Osteocyte (in vitro differentiated cells): ENCODE results near the gene FIGN. TPM values are rescaled to one million over a fixed set of nuclear protein-coding genes. Genes with fewer than 3 reads are reported as not detected.

Experiments used
- DNase-seq: peaks from one replicate; pipeline ENCODE4 v3.0.0; 2021; ENCODE audit warnings: mixed read lengths; ENCODE audit not compliant: unreplicated experiment; ENCODE audit errors: extremely low spot score
- H3K27ac Mint-ChIP-seq: one replicate; pipeline ENCODE4 v1.8.0; 2021; ENCODE audit warnings: mild to moderate bottlenecking, mixed read lengths; ENCODE audit not compliant: unreplicated experiment
- H3K27me3 Mint-ChIP-seq: one replicate; pipeline ENCODE4 v1.8.0; 2021; ENCODE audit warnings: mixed read lengths; ENCODE audit not compliant: unreplicated experiment
- H3K36me3 Mint-ChIP-seq: one replicate; pipeline ENCODE4 v1.8.0; 2021; ENCODE audit warnings: mixed read lengths; ENCODE audit not compliant: unreplicated experiment
- H3K4me1 Mint-ChIP-seq: one replicate; pipeline ENCODE4 v1.8.0; 2021; ENCODE audit warnings: mixed read lengths; ENCODE audit not compliant: unreplicated experiment
- H3K4me3 Mint-ChIP-seq: one replicate; pipeline ENCODE4 v1.8.0; 2021; ENCODE audit warnings: mild to moderate bottlenecking, moderate library complexity, mixed read lengths; ENCODE audit not compliant: unreplicated experiment
- H3K9me3 Mint-ChIP-seq: one replicate; pipeline ENCODE4 v1.8.0; 2021; ENCODE audit warnings: mixed read lengths; ENCODE audit not compliant: unreplicated experiment
- CTCF ChIP-seq: fragments of 200-600 bp; sonication (generic); IDR thresholded peaks from 2 replicates; pipeline ENCODE4 v1.5.0; 2021; ENCODE audit warnings: antibody characterized with exemption, mild to moderate bottlenecking, moderate library complexity
- total RNA-seq: library from RNA; stranded (reverse); gene quantifications from 2 replicates; pipeline ENCODE4 v1.2.1, GENCODE V29; 2021

FIGN gene
- total RNA-seq, 1 donor from 2014 or later = 37.7 TPM

- no peak for DNase-seq
- Mint-ChIP-seq H3K9me3 (no peaks in the 10 kb centered on the region), H3K4me3 (no peak overlapping the region), H3K27ac (no peak overlapping the region), H3K27me3 (no peaks in the 10 kb centered on the region), H3K36me3 (peaks cover 3% of the 10 kb centered on the region), H3K4me1 (peaks cover 63% of the 10 kb centered on the region)
- TF ChIP-seq CTCF = no peak
Measured at GRCh38 chr2:163713534-163714311, 22.1 kb downstream of the FIGN start.

- H3K27ac Mint-ChIP-seq = no peak overlapping the region
- H3K27me3 Mint-ChIP-seq = no peaks in the 10 kb centered on the region
- DNase-seq = no peak
- no peak overlapping the region for H3K4me3 Mint-ChIP-seq
- H3K36me3 Mint-ChIP-seq = peaks cover 7% of the 10 kb centered on the region
- peaks cover 58% of the 10 kb centered on the region for H3K4me1 Mint-ChIP-seq
- H3K9me3 Mint-ChIP-seq = no peaks in the 10 kb centered on the region
- TF ChIP-seq CTCF = no peak
Measured at GRCh38 chr2:163711699-163712098, 24.1 kb downstream of the FIGN start.

- H3K4me1 Mint-ChIP-seq = peaks cover 57% of the 10 kb centered on the region
- no peaks in the 10 kb centered on the region for H3K27me3 Mint-ChIP-seq
- H3K9me3 Mint-ChIP-seq = no peaks in the 10 kb centered on the region
- H3K36me3 Mint-ChIP-seq = peaks cover 7% of the 10 kb centered on the region
- H3K27ac Mint-ChIP-seq = no peak overlapping the region
- no peak overlapping the region for H3K4me3 Mint-ChIP-seq
- TF ChIP-seq CTCF = no peak
- DNase-seq = no peak
Measured at GRCh38 chr2:163711258-163711657, 24.6 kb downstream of the FIGN start.

- TF ChIP-seq CTCF = no peak
- H3K9me3 Mint-ChIP-seq = no peaks in the 10 kb centered on the region
- no peak overlapping the region for H3K4me3 Mint-ChIP-seq
- no peak for DNase-seq
- H3K27ac Mint-ChIP-seq = no peak overlapping the region
- H3K27me3 Mint-ChIP-seq = no peaks in the 10 kb centered on the region
- H3K36me3 Mint-ChIP-seq = peaks cover 12% of the 10 kb centered on the region
- peaks cover 44% of the 10 kb centered on the region for H3K4me1 Mint-ChIP-seq
Measured at GRCh38 chr2:163709270-163709669, 26.5 kb downstream of the FIGN start.

GRCh38 chr2:163708265-163708664, 27.5 kb downstream of the FIGN start:
- Mint-ChIP-seq H3K9me3 (no peaks in the 10 kb centered on the region), H3K36me3 (peaks cover 12% of the 10 kb centered on the region), H3K27ac (peak overlapping the region; percentile 55), H3K4me1 (peaks cover 40% of the 10 kb centered on the region), H3K4me3 (no peak overlapping the region), H3K27me3 (no peaks in the 10 kb centered on the region)
- TF ChIP-seq CTCF = no peak
- DNase-seq = no peak
